Ishikawa (cell line): Measurements from ENCODE around the gene MOB3A.

ENCODE experiments used
- CEBPB ChIP-seq: IDR thresholded peaks from 2 replicates; pipeline ENCODE4 v1.6.1; 2012
- CREB1 ChIP-seq: IDR thresholded peaks from 2 replicates; pipeline ENCODE4 v1.6.1; 2012; ENCODE audit warnings: low read depth
- EGR1 ChIP-seq: IDR thresholded peaks from 2 replicates; pipeline ENCODE4 v1.6.1; 2012
- EP300 ChIP-seq: IDR thresholded peaks from 2 replicates; pipeline ENCODE4 v1.6.1; 2012; ENCODE audit warnings: borderline replicate concordance
- FOXM1 ChIP-seq: IDR thresholded peaks from 2 replicates; pipeline ENCODE4 v1.6.1; 2012; ENCODE audit warnings: low read depth, borderline replicate concordance
- NFIC ChIP-seq: IDR thresholded peaks from 2 replicates; pipeline ENCODE4 v1.6.1; 2012
- RAD21 ChIP-seq: IDR thresholded peaks from 2 replicates; pipeline ENCODE4 v1.6.1; 2012; ENCODE audit warnings: low read depth
- TAF1 ChIP-seq: IDR thresholded peaks from 2 replicates; pipeline ENCODE4 v1.6.1; 2012; ENCODE audit warnings: low read depth, mild to moderate bottlenecking
- TCF12 ChIP-seq: IDR thresholded peaks from 2 replicates; pipeline ENCODE4 v1.6.1; 2012; ENCODE audit warnings: low read depth
- TEAD4 ChIP-seq: IDR thresholded peaks from 2 replicates; pipeline ENCODE4 v1.6.1; 2012
- YY1 ChIP-seq: IDR thresholded peaks from 2 replicates; pipeline ENCODE4 v1.6.1; 2012; ENCODE audit warnings: low read depth
- ZBTB7A ChIP-seq: IDR thresholded peaks from 2 replicates; pipeline ENCODE4 v1.6.1; 2012; ENCODE audit warnings: low read depth
- TF ChIP-seq, protein P1 (sequence below): IDR thresholded peaks from 2 replicates; pipeline ENCODE4 v1.6.1; 2012; ENCODE audit warnings: low read depth, mild to moderate bottlenecking
- TF ChIP-seq, protein P2 (sequence below): IDR thresholded peaks from 2 replicates; pipeline ENCODE4 v1.6.1; 2012
- TF ChIP-seq, protein P3 (sequence below): IDR thresholded peaks from 2 replicates; pipeline ENCODE4 v1.6.1; 2012

MOB3A gene

DNA sequence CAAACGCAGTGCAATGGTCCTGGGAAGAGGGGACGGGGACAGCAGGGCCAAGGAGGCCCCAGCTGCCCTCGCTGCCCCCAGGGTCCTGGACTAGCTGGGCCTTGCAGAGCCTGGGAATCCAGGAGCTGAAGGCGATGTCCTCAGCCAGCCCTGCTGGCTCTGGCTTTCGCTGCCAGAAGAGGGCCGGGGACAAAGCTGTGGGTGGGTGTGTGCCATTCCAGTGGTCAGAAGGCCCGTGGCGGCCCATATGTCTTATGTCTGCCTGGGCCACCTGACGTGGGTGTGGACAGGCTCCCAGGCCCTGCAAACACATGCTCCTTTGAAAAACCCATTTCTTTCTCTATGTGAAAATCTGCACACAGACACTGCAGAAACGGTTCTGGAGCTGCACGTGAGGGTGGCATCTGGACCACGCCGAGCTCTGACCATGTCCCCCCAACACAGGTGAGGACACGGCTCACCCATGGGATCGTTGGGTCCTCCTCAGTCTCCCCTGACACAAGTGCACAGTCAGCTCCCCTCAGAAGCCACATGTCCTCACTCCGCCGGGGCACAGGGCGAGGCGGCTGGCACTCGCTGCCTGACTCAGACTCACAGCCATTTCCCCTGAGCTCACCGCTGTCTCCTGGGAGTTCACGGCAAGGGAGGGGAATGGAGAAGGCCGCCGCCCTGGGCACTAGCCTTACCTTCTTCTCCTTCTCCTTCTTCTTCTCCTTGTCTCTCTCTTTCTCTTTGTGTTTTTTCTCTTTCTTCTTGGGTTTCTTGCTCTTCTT, 17.5 kb upstream of the MOB3A start:
- TF ChIP-seq ZBTB7A (no peak), YY1 (no peak), NFIC (no peak), TCF12 (no peak), RAD21 (no peak)
- TF ChIP-seq, protein P1, sequence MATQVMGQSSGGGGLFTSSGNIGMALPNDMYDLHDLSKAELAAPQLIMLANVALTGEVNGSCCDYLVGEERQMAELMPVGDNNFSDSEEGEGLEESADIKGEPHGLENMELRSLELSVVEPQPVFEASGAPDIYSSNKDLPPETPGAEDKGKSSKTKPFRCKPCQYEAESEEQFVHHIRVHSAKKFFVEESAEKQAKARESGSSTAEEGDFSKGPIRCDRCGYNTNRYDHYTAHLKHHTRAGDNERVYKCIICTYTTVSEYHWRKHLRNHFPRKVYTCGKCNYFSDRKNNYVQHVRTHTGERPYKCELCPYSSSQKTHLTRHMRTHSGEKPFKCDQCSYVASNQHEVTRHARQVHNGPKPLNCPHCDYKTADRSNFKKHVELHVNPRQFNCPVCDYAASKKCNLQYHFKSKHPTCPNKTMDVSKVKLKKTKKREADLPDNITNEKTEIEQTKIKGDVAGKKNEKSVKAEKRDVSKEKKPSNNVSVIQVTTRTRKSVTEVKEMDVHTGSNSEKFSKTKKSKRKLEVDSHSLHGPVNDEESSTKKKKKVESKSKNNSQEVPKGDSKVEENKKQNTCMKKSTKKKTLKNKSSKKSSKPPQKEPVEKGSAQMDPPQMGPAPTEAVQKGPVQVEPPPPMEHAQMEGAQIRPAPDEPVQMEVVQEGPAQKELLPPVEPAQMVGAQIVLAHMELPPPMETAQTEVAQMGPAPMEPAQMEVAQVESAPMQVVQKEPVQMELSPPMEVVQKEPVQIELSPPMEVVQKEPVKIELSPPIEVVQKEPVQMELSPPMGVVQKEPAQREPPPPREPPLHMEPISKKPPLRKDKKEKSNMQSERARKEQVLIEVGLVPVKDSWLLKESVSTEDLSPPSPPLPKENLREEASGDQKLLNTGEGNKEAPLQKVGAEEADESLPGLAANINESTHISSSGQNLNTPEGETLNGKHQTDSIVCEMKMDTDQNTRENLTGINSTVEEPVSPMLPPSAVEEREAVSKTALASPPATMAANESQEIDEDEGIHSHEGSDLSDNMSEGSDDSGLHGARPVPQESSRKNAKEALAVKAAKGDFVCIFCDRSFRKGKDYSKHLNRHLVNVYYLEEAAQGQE, result no peak

DNA sequence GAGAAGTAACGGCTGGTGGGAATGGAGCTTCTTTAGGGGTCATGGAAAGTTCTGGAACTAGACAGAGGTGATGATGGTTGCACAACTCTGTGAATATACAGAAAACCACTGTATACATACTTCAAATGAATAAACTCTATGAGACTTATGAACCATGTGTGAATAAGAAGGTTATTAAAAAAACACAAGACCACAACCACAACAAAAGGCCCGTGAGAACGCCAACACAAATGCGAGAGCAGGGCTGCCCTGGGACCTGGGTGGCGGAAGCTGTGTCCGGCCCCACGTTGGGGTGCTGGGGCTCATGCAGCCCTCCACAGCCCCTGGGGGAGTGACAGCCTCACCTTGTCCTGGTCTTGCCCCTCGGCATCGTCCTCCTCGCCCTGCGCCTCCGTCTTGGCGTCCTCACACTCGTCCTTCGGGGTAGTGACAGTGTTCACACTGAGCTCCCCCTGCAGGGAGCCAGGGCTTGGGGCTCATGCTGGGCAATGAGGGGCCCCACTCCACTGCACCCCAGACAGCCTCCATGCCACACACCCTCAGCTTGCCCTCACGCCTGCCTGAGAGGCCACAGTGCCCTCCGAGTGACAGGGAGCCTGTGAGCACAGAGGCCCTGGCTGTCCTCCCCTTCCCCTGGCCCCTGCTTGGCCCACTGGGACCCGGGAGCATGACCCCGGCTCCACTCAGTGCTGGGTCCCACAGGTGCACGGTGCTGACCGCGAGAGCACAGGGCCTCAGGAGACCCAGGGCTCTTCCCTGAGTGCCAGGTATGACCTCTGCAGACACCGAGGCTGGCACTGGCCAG, 16.6 kb upstream of the MOB3A start:
- TF ChIP-seq CEBPB (no peak), TEAD4 (no peak), EP300 (no peak), NFIC (no peak), CREB1 (no peak), ZBTB7A (no peak), YY1 (no peak), RAD21 (no peak), TCF12 (no peak), EGR1 (no peak), FOXM1 (no peak), TAF1 (no peak)
- TF ChIP-seq, protein P2, sequence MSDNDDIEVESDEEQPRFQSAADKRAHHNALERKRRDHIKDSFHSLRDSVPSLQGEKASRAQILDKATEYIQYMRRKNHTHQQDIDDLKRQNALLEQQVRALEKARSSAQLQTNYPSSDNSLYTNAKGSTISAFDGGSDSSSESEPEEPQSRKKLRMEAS, result no peak
- TF ChIP-seq, protein P1, result no peak
- TF ChIP-seq, protein P3, sequence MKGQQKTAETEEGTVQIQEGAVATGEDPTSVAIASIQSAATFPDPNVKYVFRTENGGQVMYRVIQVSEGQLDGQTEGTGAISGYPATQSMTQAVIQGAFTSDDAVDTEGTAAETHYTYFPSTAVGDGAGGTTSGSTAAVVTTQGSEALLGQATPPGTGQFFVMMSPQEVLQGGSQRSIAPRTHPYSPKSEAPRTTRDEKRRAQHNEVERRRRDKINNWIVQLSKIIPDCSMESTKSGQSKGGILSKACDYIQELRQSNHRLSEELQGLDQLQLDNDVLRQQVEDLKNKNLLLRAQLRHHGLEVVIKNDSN, result no peak

DNA sequence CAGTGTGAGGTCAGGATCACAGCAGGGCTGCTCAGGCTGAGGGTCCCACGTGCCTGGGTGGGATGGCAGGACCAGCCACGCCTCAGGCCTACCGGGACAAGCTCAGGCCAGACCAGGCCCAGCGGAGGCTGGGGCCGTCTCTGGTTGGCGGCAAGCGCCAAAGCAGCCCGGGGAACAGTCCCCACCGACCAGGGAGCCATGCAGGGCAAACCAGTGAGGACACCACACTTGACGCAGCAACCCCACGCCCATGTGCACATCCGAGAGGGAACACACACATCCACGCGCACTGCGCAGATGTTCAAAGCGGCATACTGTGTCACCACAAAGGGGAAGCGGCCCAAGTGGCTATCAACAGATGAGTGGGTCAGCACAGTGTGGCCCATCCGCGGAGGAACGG, 15.8 kb upstream of the MOB3A start:
- TF ChIP-seq ZBTB7A (no peak), CREB1 (no peak), FOXM1 (no peak), YY1 (no peak), NFIC (no peak), EP300 (no peak), RAD21 (no peak), TEAD4 (no peak), TAF1 (no peak)
- TF ChIP-seq, protein P3, result no peak
- TF ChIP-seq, protein P2, result no peak
- TF ChIP-seq, protein P1, result no peak

DNA sequence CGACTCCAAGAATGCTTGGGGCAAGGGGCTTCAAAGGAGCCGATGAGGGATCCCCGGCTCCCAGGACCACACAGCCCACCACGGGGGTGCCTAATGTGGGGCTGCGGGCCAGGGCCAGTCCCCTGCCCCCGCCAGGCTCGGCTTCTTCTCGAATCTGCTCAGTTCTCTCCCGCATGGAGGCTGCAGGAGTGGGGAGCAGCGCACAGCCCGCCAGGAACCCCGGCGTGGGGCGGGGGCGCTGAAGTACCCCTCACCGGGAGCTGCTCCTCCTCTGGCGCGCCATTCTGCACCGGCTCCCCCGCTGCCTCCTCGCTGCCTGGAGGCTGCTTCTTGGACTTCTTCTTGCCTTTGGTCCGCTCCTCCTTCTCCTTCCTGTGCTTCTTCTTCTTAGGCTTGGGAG, 15.3 kb upstream of the MOB3A start:
- TF ChIP-seq CEBPB (no peak), FOXM1 (no peak)
